GM06990 (cell line): ENCODE results near the gene SERPINE2.

ENCODE experiments used
- DNase-seq: peaks from one replicate; pipeline ENCODE4 v3.0.0-alpha.2; 2011; ENCODE audit not compliant: insufficient read length; ENCODE audit errors: extremely low read depth
- H3K27me3 ChIP-seq: replicated peaks from 2 replicates; pipeline ENCODE4 v1.6.0; 2011; ENCODE audit warnings: low read length; ENCODE audit not compliant: control insufficient read depth, insufficient read depth
- H3K36me3 ChIP-seq: 2 replicates; pipeline ENCODE4 v1.5.1; 2011; ENCODE audit warnings: low read length; ENCODE audit not compliant: control insufficient read depth, insufficient read depth
- H3K4me3 ChIP-seq: replicated peaks from 2 replicates; pipeline ENCODE4 v1.5.1; 2011; ENCODE audit warnings: low read depth, mild to moderate bottlenecking, control low read depth, low read length
- CTCF ChIP-seq: IDR thresholded peaks from 2 replicates; pipeline ENCODE4 v1.5.1; 2011; ENCODE audit warnings: low read length, control low read depth, mild to moderate bottlenecking, inconsistent platforms; ENCODE audit not compliant: insufficient read depth, poor library complexity, severe bottlenecking

Gene SERPINE2

GRCh38 chr2:223971731-223972130 is 67.4 kb downstream of the SERPINE2 start:
- no peak for TF ChIP-seq CTCF
- H3K36me3 ChIP-seq, result no peaks in the 10 kb centered on the region; the same call in none of the 2 replicates
- no peaks in the 10 kb centered on the region for H3K27me3 ChIP-seq
- H3K4me3 ChIP-seq, result no peak overlapping the region
- DNase-seq, result no peak

- peak; percentile 81 for TF ChIP-seq CTCF
- Histone ChIP-seq H3K36me3 (peaks cover 2% of the 10 kb centered on the region), H3K27me3 (no peaks in the 10 kb centered on the region), H3K4me3 (no peak overlapping the region)
- DNase-seq, result no peak
Observed at GRCh38 chr2:223970343-223971128, 68.5 kb downstream of the SERPINE2 start.

GRCh38 chr2:223969856-223970255 is 69.2 kb downstream of the SERPINE2 start:
- Histone ChIP-seq H3K36me3 (peaks cover 2% of the 10 kb centered on the region), H3K27me3 (no peaks in the 10 kb centered on the region), H3K4me3 (no peak overlapping the region)
- no peak for TF ChIP-seq CTCF
- DNase-seq, result no peak

GRCh38 chr2:223969315-223969714 is 69.8 kb downstream of the SERPINE2 start:
- Histone ChIP-seq H3K36me3 (peaks cover 2% of the 10 kb centered on the region), H3K4me3 (no peak overlapping the region), H3K27me3 (no peaks in the 10 kb centered on the region)
- TF ChIP-seq CTCF, result no peak
- no peak for DNase-seq

GRCh38 chr2:223967981-223968380 is 71.1 kb downstream of the SERPINE2 start:
- H3K36me3 ChIP-seq, result peaks cover 3% of the 10 kb centered on the region
- no peak for DNase-seq
- no peak overlapping the region for H3K4me3 ChIP-seq
- TF ChIP-seq CTCF, result no peak
- no peaks in the 10 kb centered on the region for H3K27me3 ChIP-seq
